DMS 273 (cell line): ENCODE results near the gene CMC1.

Source experiments
- DNase-seq: peaks from one replicate; lab custom pipeline; 2025; ENCODE audit not compliant: unreplicated experiment; lab: John Stamatoyannopoulos, UW

CMC1 gene

GRCh38 chr3:28295898-28296490 is 54.6 kb downstream of the CMC1 start:
- peak; percentile 27 for DNase-seq

- DNase-seq, result no peak
Observed at GRCh38 chr3:28299705-28300104, 58.3 kb downstream of the CMC1 start.

GRCh38 chr3:28300345-28300962 is 59.0 kb downstream of the CMC1 start:
- DNase-seq, result no peak

- no peak for DNase-seq
Observed at GRCh38 chr3:28301688-28302087, 60.3 kb downstream of the CMC1 start.

- DNase-seq, result no peak
Observed at GRCh38 chr3:28308196-28308595, 66.8 kb downstream of the CMC1 start.

GRCh38 chr3:28315711-28316110 is 74.3 kb downstream of the CMC1 start:
- no peak for DNase-seq

GRCh38 chr3:28316226-28316625 is 74.8 kb downstream of the CMC1 start:
- DNase-seq, result no peak

GRCh38 chr3:28317438-28318022 is 76.1 kb downstream of the CMC1 start:
- DNase-seq, result peak; percentile 57

GRCh38 chr3:28320981-28321380 is 79.6 kb downstream of the CMC1 start:
- DNase-seq, result no peak

GRCh38 chr3:28322464-28322863 is 81.0 kb downstream of the CMC1 start:
- DNase-seq, result no peak

- no peak for DNase-seq
Observed at GRCh38 chr3:28326458-28326926, 85.1 kb downstream of the CMC1 start.

- peak; percentile 53 for DNase-seq
Observed at GRCh38 chr3:28328188-28329151, 87.1 kb downstream of the CMC1 start.

- DNase-seq, result no peak
Observed at GRCh38 chr3:28334552-28334951, 93.1 kb downstream of the CMC1 start.

- DNase-seq, result no peak
Observed at GRCh38 chr3:28335246-28335645, 93.8 kb downstream of the CMC1 start.

GRCh38 chr3:28337230-28337629 is 95.8 kb downstream of the CMC1 start:
- no peak for DNase-seq

GRCh38 chr3:28343144-28343543 is 101.7 kb downstream of the CMC1 start:
- no peak for DNase-seq

- no peak for DNase-seq
Observed at GRCh38 chr3:28345690-28346089, 104.3 kb downstream of the CMC1 start.

- DNase-seq, result no peak
Observed at GRCh38 chr3:28347374-28348264, 106.2 kb downstream of the CMC1 start.

GRCh38 chr3:28348265-28348628 is 106.8 kb downstream of the CMC1 start:
- no peak for DNase-seq

GRCh38 chr3:28348629-28349468 is 107.4 kb downstream of the CMC1 start, which contains the start of the genes AZI2 and ZCWPW2:
Gene AZI2, minus strand, starts transcription at chr3:28348824. Its CDS starts 8,207 bp downstream, at chr3:28340617.
Gene ZCWPW2, plus strand, starts transcription at chr3:28348721. Its CDS starts 64,348 bp downstream, at chr3:28413069.
- DNase-seq, result peak; percentile 96
